Astrocyte of the hippocampus (primary cell): ENCODE data around the gene CBX8.

Experiments used
- DNase-seq: peaks from one replicate; pipeline ENCODE4 v3.0.0; 2011; ENCODE audit warnings: low read depth, low spot score

The CBX8 gene

GRCh38 chr17:79796763-79797491 lies at the start of gene CBX8:
CBX8 (minus strand) TSS chr17:79797077; CDS start chr17:79796998, 79 bp downstream.
- DNase-seq: peak; percentile 100

- DNase-seq: no peak
These were observed 48.7 kb upstream of the CBX8 start for GRCh38 chr17:79845601-79845949.

GRCh38 chr17:79844869-79845600 lies 48.2 kb upstream of the CBX8 start:
- peak; percentile 59 for DNase-seq

DNA sequence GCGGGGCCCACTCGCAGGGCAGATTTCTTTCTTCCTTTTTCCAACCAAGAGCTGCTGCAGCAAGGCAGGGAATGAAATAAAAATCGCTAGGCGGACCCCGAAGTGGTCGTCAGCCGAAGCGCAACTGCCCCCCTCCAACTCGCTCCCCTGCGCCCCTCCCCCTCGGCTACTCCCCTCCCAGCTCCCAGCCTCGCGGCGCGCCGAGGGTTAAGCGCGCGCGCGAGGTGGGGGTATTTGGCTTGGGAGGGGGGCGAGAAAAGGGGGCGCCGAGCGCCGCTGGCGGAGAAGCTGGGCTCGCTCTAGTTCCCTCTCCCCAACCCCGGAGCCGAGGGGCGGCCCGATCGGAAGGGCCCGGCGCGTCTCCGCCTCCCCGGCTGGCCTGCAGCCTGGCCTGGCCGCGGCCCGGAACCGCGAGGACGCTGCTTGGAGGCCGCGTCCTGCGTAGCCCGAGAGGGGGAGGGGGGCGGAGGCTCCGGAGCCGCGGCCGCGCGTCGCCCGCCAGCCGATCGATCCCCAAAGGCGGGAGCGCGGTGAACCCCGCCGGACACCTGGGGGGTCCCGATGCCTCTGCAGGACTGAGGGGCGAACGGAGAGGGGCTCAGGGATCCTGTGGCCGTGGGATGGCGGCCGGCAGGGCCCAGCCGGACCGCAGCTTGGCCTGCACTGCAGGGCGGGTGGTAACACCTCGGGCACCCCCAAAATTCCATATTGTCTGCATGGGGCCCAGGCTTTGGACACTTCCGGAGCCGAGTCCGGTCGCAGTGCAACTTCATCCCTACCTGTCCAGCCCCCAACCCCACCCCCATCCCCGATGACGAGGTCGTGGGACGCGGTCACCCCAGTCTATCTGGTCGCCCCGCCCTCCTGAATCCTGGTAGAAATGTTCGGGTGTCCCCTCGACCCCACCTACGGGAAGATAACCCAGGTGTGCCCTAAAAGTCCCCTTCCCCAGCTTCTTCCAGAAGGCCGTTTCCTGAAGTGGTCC lies 47.2 kb upstream of the CBX8 start:
- DNase-seq: peak; percentile 83

DNA sequence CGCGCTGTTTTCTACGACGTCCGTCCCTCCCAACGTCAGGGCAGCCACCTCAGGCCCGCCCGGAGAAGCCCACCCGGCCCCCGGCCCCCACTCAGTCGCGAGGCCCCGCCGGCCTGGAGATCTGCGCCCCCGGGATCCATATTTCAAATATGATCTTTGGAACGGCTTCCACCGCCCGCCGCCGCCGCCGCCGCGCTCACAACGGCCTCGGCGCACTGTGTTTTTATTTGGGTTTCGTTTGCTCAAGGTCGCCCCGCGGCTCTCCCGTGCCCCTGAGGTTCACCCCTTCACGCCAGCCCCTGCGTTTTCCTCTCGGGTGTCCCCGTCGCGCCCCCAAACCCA lies 46.6 kb upstream of the CBX8 start:
- no peak for DNase-seq

GRCh38 chr17:79842656-79843473 lies 46.0 kb upstream of the CBX8 start:
- peak; percentile 38 for DNase-seq

DNA sequence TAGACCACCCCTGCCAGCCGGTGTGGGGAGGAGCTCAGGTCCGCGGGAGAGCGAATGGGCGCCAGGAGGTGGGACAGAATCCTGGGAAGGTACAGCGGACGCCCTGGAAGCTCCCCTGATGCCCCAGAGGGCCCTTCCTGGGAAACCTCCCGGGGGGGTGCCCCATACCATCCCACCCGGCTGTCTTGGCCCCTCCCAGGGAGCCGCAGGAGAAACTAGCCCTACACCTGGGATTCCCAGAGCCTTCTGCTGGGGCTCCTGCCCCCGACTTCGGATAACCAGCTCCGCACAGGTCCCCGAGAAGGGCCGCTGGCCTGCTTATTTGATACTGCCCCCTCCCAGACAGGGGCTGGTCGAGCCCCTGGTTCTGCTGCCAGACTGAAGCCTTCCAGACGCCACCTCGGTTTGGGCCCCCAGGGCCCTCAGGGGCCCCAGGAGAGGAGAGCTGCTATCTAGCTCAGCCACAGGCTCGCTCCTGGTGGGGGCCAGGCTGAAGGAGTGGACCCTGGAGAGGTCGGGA lies 45.3 kb upstream of the CBX8 start:
- no peak for DNase-seq

DNA sequence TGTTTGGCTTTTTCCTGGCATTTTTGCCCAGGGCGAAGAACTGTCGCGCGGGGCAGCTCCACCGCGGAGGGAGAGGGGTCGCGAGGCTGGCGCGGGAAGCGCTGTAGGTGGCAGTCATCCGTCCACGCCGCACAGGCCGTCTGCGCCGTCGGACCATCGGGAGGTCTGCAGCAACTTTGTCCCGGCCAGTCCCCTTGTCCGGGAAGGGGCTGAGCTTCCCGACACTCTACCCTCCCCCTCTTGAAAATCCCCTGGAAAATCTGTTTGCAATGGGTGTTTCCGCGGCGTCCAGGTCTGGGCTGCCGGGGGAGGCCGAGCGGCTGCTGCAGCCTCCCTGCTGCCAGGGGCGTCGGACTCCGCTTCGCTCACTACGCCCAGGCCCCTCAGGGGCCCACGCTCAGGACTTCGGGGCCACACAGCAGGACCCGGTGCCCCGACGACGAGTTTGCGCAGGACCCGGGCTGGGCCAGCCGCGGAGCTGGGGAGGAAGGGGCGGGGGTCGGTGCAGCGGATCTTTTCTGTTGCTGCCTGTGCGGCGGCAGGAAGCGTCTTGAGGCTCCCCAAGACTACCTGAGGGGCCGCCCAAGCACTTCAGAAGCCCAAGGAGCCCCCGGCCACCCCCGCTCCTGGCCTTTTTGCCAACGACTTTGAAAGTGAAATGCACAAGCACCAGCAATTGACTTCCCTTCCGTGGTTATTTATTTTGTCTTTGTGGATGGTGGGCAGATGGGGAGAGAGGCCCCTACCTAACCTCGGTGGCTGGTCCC lies 44.7 kb upstream of the CBX8 start:
- DNase-seq: no peak

DNA sequence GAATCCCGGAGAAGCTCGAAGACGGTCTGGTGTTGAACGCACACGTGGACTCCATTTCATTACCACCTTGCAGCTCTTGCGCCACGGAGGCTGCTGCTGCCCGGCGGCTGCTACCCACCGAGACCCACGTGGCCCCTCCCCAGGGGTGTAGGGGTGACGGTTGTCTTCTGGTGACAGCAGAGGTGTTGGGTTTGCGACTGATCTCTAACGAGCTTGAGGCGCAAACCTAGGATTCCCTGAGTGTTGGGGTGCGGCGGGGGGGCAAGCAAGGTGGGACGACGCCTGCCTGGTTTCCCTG lies 44.1 kb upstream of the CBX8 start:
- no peak for DNase-seq

DNA sequence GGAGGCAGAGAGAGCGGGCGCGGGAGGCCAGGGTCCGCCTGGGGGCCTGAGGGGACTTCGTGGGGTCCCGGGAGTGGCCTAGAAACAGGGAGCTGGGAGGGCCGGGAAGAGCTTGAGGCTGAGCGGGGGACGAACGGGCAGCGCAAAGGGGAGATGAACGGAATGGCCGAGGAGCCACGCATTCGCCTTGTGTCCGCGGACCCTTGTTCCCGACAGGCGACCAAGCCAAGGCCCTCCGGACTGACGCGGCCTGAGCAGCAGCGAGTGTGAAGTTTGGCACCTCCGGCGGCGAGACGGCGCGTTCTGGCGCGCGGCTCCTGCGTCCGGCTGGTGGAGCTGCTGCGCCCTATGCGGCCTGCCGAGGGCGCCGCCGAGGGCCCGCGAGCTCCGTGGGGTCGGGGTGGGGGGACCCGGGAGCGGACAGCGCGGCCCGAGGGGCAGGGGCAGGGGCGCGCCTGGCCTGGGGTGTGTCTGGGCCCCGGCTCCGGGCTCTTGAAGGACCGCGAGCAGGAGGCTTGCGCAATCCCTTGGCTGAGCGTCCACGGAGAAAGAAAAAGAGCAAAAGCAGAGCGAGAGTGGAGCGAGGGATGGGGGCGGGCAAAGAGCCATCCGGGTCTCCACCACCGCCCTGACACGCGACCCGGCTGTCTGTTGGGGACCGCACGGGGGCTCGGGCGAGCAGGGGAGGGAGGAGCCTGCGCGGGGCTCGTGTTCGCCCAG lies 43.6 kb upstream of the CBX8 start:
- peak; percentile 69 for DNase-seq

DNA sequence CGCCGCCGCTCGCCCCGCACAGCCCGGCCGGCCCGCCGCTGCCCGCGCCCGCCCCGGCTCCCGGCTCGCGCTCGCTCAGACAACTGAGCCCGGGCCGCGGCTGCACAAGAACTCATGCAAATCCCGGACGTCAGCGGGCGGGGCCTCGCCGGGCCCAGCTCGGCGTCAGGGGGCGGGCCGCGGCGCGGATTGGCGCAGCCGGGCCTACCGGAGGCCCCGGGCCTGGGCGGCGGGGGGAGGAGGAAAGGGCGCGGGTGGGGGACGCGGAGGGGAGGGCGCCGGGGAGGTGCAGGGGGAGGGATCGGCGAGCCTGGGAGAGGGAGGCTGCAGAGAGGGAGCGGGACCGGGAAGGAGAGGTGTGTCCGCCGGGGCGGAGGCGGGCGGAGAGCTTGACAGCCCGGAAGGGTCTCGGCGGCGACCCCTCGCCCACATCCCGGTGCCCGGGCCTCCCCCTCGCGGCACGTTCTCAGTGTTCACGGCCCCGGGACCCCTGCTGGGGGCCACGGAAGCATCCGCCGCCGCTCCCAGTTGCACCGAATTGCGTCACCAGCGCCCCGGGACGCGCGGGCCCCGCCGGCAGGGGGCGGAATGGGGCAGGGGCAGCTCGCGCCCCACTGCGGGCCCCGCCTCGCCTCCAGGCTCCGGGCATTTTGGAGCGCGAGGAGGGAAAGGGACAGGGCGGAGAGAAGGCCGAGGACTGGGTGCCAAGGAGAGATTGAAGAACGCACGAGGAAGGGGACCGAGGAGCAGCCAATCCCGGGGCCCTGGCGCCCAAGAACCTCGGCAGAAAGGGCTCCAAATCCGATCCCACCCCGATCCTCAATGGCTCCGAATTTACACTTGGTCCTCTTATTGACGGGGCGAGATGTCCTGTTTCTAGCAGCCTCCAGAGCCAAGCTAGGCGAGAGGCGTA lies 42.7 kb upstream of the CBX8 start, which contains the start of gene CBX4:
Gene CBX4, minus strand, starts transcription at position 85 of the 913 bp plus-strand sequence. CDS start 189 bp downstream, outside the sequence.
- peak; percentile 97 for DNase-seq

- DNase-seq: peak; percentile 88
These were observed 41.8 kb upstream of the CBX8 start for GRCh38 chr17:79838522-79839274.

- no peak for DNase-seq
These were observed 41.1 kb upstream of the CBX8 start for GRCh38 chr17:79837888-79838521.

GRCh38 chr17:79836972-79837887 lies 40.4 kb upstream of the CBX8 start:
- peak; percentile 83 for DNase-seq

DNA sequence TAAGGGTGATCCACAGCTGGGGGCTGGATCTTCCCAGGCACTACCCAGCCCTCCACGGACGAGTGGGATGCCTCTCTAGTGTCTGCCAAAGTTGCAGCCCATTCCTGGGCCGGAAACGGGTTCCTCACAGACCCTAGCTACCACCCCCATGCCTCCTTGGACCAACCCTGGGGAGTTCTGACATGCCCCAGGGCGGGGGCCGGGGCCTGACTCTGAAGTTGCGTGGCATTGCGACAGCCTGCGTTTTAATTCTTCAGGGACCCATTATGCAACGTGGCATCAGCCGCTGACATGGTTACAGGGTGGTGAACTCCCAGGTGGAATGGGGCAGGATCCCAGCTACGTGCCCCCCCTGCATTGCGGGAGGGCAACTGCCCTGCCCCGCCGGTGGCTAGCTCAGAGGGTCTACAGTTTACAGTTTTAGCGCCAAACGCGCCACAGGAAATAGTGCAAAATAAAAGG lies 39.7 kb upstream of the CBX8 start:
- no peak for DNase-seq

GRCh38 chr17:79835953-79836509 lies 39.2 kb upstream of the CBX8 start:
- no peak for DNase-seq
